Vagina (tissue), 2 donors: ENCODE measurements around the gene OLFM1. TPM values are rescaled to one million over a fixed set of nuclear protein-coding genes. Genes with fewer than 3 reads are reported as not detected.

Source experiments
- DNase-seq, 2 donors: peaks; one replicate each; pipeline ENCODE4 v3.0.0-alpha.2; 2017; ENCODE audit errors: extremely low spot score in 2 of 2
- H3K27ac ChIP-seq: fragments of 200-600 bp; sonication (generic); one replicate; pipeline ENCODE4 v1.5.1; 2019
- H3K27me3 ChIP-seq: fragments of 200-600 bp; sonication (generic); one replicate; pipeline ENCODE4 v1.5.1; 2019
- H3K36me3 ChIP-seq, 2 donors: fragments of 200-600 bp; sonication (generic); one replicate each; pipeline ENCODE4 v1.5.1; 2017 to 2019
- H3K4me1 ChIP-seq: fragments of 200-600 bp; sonication (generic); one replicate; pipeline ENCODE4 v1.5.1; 2019
- H3K4me3 ChIP-seq, 2 donors: fragments of 200-600 bp; sonication (generic); 1 replicate in 1 of 2; 2 replicates in 1 of 2; pipeline ENCODE4 v1.5.1; 2016 to 2019
- H3K9me3 ChIP-seq: fragments of 200-600 bp; sonication (generic); one replicate; pipeline ENCODE4 v1.5.1; 2019
- POLR2A ChIP-seq, 2 donors: fragments of 450-650 bp; IDR thresholded peaks; one replicate each; pipeline ENCODE4 v1.6.1; 2017; ENCODE audit warnings: antibody characterized with exemption in 2 of 2, mild to moderate bottlenecking in 2 of 2, moderate library complexity in 2 of 2
- POLR2AphosphoS5 ChIP-seq, 2 donors: sonication (generic); formaldehyde crosslinking; IDR thresholded peaks; one replicate each; pipeline ENCODE4 v1.9.0; 2017; ENCODE audit warnings: antibody characterized with exemption in 2 of 2, mild to moderate bottlenecking in 2 of 2, low read depth in 1 of 2; ENCODE audit not compliant: insufficient read depth in 1 of 2
- intact Hi-C: fragments of 100-400 bp; cut with DNase I; formaldehyde crosslinking; loops from one replicate; pipeline ENCODE4 v1.15.1; 2023
- total RNA-seq: library from RNA; depleted of rRNA; stranded (reverse); fragments of >200 nt; gene quantifications from one replicate; pipeline ENCODE4 v1.2.3, GENCODE V29; 2016
- TF ChIP-seq, protein P1 (sequence below), 3 experiments: fragments of 450-650 bp in 2 of 3; fragments of 200-600 bp in 1 of 3; sonication (generic) in 1 of 3; IDR thresholded peaks; one replicate each; pipeline ENCODE4 v1.5.1; 2017 to 2019; ENCODE audit warnings: antibody characterized with exemption in 3 of 3, mild to moderate bottlenecking in 2 of 3, moderate library complexity in 2 of 3

The OLFM1 gene
- total RNA-seq, 1 donor from 2014 or later: 39.0 TPM

DNA sequence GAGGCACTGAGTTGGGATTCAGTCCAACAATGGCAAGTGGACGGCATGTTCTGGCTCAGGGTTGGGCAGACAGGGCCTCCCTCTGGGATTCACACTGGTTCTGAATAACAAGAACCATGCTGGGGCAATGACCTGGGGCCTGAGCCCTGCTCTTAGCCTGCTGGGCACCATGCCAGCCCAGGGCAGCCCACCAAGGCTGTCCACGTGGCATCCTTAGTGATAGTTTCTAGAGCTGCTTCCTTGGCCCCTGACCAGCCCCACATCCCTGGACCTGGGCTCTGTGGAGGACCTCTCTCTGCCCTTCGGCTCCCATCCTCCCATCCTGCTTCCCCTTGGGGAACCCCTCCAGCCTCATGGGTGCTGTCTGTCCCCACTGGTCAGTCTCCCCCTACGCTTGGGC, 22.3 kb upstream of the OLFM1 start:
- intact Hi-C loops: no loop called here
- no peak for DNase-seq
- Histone ChIP-seq H3K27ac (no peak overlapping the region), H3K9me3 (no peaks in the 10 kb centered on the region), H3K4me3 (no peak overlapping the region), H3K27me3 (no peaks in the 10 kb centered on the region), H3K4me1 (no peaks in the 10 kb centered on the region), H3K36me3 (no peaks in the 10 kb centered on the region)
- no peak for TF ChIP-seq POLR2A (IDR thresholded peaks at IDR 0.05)

DNA sequence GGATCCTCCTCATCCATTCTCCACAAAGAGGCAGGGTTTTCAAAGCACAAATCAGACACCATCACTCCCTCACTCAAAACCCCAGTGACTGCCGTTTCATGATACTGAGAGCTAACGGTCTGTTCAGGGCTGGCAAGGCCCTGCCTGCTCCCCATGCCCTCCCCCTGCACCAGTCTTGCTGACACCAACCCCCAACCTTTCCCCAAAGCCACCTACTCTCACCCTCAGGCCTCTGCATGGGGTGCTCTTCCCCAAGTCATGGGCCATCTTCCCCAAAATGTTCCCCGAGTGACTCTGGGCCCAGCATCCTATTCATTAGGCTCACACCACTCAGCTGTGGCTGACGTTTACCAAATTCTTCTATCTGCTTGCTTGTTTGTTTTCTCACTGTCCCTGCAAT, 21.7 kb upstream of the OLFM1 start:
- H3K9me3 ChIP-seq: no peaks in the 10 kb centered on the region
- no peaks in the 10 kb centered on the region for H3K36me3 ChIP-seq
- intact Hi-C loops: no loop called here
- H3K27ac ChIP-seq: no peak overlapping the region
- H3K4me3 ChIP-seq: no peak overlapping the region
- TF ChIP-seq POLR2AphosphoS5 (IDR thresholded peaks at IDR 0.05; ENCODE audit: insufficient read depth in 1 of 2, low read depth in 1 of 2) (no peak), POLR2A (IDR thresholded peaks at IDR 0.05) (no peak)
- H3K27me3 ChIP-seq: no peaks in the 10 kb centered on the region
- no peaks in the 10 kb centered on the region for H3K4me1 ChIP-seq
- no peak for DNase-seq

DNA sequence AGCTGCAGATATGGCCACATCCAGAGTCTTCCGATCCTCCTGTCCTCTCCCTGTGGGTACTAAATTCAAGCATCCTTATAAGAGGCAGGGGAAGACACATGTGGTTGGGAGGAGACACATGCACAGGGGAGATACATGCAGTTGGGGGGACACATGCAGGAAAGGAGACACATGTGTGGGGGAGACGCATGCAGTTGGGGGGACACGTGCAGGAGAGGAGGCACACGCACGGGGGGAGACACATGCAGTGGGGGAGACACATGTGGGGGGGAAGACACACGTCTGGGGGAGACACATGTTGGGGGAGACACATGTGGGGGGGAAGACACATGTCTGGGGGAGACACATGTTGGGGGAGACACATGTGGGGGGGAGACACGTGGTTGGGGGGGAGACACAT, 21.2 kb upstream of the OLFM1 start:
- no peak for TF ChIP-seq POLR2AphosphoS5 (IDR thresholded peaks at IDR 0.05; ENCODE audit: insufficient read depth in 1 of 2, low read depth in 1 of 2)
- no peak for TF ChIP-seq POLR2A (IDR thresholded peaks at IDR 0.05)
- TF ChIP-seq, protein P1, sequence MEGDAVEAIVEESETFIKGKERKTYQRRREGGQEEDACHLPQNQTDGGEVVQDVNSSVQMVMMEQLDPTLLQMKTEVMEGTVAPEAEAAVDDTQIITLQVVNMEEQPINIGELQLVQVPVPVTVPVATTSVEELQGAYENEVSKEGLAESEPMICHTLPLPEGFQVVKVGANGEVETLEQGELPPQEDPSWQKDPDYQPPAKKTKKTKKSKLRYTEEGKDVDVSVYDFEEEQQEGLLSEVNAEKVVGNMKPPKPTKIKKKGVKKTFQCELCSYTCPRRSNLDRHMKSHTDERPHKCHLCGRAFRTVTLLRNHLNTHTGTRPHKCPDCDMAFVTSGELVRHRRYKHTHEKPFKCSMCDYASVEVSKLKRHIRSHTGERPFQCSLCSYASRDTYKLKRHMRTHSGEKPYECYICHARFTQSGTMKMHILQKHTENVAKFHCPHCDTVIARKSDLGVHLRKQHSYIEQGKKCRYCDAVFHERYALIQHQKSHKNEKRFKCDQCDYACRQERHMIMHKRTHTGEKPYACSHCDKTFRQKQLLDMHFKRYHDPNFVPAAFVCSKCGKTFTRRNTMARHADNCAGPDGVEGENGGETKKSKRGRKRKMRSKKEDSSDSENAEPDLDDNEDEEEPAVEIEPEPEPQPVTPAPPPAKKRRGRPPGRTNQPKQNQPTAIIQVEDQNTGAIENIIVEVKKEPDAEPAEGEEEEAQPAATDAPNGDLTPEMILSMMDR (IDR thresholded peaks at IDR 0.05): no peak
- Histone ChIP-seq H3K27ac (no peak overlapping the region), H3K36me3 (no peaks in the 10 kb centered on the region), H3K4me1 (no peaks in the 10 kb centered on the region), H3K27me3 (no peaks in the 10 kb centered on the region), H3K9me3 (no peaks in the 10 kb centered on the region), H3K4me3 (no peak overlapping the region)
- intact Hi-C loops: no loop called here
- DNase-seq: no peak

DNA sequence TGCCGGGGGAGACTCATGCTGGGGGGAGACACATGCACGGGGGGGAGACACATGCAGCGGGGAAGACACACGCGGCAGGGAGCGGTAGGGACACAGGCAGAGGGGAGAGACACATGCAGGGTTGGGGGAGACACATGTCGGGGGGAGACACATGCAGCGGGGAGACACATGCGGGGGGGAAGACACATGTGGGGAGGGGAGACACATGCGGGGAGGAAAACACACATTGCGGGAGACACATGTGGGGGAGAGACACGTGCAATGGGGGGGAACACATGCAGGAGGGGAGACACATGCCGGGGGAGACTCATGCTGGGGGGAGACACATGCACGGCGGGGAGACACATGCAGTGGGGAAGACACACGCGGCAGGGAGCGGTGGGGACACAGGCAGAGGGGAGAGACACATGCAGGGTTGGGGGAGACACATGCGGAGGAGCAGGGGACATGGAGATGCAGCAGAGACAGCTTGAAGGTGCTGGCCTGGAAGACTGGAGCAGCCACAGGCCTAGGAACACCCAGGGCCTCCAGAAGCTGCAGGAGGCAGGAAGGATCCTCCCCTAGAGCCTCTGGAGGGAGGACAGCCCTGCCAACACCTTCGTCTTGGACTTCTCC, 20.3 kb upstream of the OLFM1 start:
- H3K4me1 ChIP-seq: no peaks in the 10 kb centered on the region
- no peak for DNase-seq
- H3K36me3 ChIP-seq: no peaks in the 10 kb centered on the region
- no peaks in the 10 kb centered on the region for H3K9me3 ChIP-seq
- no peak overlapping the region for H3K27ac ChIP-seq
- intact Hi-C loops: no loop called here
- H3K4me3 ChIP-seq: no peak overlapping the region
- TF ChIP-seq, protein P1 (IDR thresholded peaks at IDR 0.05): no peak
- no peaks in the 10 kb centered on the region for H3K27me3 ChIP-seq

DNA sequence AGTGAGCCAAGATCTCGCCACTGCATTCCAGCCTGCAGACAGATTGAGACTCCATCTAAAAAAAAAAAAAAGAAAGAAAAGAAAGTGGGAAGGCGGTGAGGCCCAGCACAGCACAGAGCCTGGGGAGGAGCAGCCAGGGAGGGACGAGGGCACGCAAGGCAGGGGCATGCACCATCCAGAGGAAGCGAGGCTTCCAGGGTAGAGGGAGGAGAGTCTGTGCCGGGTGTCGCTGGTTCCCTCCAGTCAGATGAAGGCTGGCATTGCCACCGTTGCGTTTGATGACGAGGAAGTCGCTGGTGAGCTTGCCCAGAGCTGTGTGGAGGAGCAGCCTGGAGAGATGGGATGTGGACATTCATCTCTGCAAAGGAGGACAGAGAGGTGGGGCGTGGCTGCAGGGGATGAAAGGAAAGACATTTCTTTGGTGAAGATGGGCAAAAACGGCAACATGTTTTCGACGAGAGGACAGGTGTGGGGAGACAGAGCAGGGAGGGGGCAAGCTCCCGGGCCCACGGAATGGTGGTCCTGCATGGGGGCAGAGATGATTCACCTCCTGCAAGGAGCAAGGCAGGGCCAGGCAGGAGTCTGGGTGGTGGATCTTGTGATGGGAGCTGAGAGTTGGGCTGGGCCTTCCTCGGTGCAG, 18.6 kb upstream of the OLFM1 start:
- intact Hi-C loops: no loop called here
- H3K27me3 ChIP-seq: no peaks in the 10 kb centered on the region

More for the DNA sequence above, 18.6 kb upstream of the OLFM1 start:
- no peak for DNase-seq
- Histone ChIP-seq H3K9me3 (no peaks in the 10 kb centered on the region), H3K4me1 (no peaks in the 10 kb centered on the region), H3K36me3 (no peaks in the 10 kb centered on the region), H3K4me3 (no peak overlapping the region), H3K27ac (no peak overlapping the region)
- TF ChIP-seq POLR2AphosphoS5 (IDR thresholded peaks at IDR 0.05; ENCODE audit: insufficient read depth in 1 of 2, low read depth in 1 of 2) (no peak), POLR2A (IDR thresholded peaks at IDR 0.05) (no peak)
- TF ChIP-seq, protein P1 (IDR thresholded peaks at IDR 0.05): no peak
